IPS-NIHi7 (cell line): ENCODE measurements around the gene MTSS2.
"Not testable (repeated sequence)": the region's sequence is repeated elsewhere in the genome, so short reads cannot be mapped to it uniquely, and the experiment has no call there.

Experiments
- DNase-seq: peaks from one replicate; pipeline ENCODE4 v3.0.0; 2012; ENCODE audit warnings: mixed read lengths; ENCODE audit errors: extremely low spot score

The MTSS2 gene

GRCh38 chr16:70651524-70651923 lies 34.3 kb downstream of the MTSS2 start:
- DNase-seq: no peak

- no peak for DNase-seq
These were observed 35.6 kb downstream of the MTSS2 start for GRCh38 chr16:70650216-70650615.

- no peak for DNase-seq
These were observed 36.6 kb downstream of the MTSS2 start for GRCh38 chr16:70649300-70649699.

GRCh38 chr16:70648606-70649005 lies 37.2 kb downstream of the MTSS2 start:
- no peak for DNase-seq

GRCh38 chr16:70647441-70648359 lies 38.2 kb downstream of the MTSS2 start:
- DNase-seq: no peak

- DNase-seq: no peak
These were observed 39.3 kb downstream of the MTSS2 start, which contains the start of gene IL34 for GRCh38 chr16:70646260-70647241. Gene IL34, plus strand, starts transcription at chr16:70646559. Its CDS starts 389 bp downstream, at chr16:70646948.

- DNase-seq: no peak
These were observed 40.9 kb downstream of the MTSS2 start for GRCh38 chr16:70644763-70645597.

GRCh38 chr16:70643264-70643663 lies 42.6 kb downstream of the MTSS2 start:
- not testable (repeated sequence) for DNase-seq

GRCh38 chr16:70642633-70643032 lies 43.2 kb downstream of the MTSS2 start:
- no peak for DNase-seq

- DNase-seq: no peak
These were observed 46.8 kb downstream of the MTSS2 start for GRCh38 chr16:70638814-70639792.
